ENCODE measurements around the gene RIC8A.

DNA sequence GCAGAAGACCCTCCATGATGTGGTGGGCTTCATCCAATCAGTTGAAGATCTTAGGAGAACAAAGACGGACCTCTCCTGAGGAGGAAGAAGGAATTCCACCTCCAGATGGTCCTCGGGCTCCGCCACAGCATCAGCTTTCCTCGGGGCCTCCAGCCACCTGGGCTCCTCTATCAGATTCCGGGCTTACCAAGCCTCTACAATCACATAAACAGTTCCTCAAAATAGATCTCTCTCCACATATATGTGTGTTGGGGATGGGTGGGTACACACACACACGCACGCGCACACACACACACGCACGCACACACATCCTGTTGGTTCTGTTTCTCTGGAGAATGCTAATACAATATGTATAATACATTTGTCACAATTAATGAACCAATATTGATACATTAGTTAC lies 51.9 kb downstream of the RIC8A start:
- TF ChIP-seq, protein P1, sequence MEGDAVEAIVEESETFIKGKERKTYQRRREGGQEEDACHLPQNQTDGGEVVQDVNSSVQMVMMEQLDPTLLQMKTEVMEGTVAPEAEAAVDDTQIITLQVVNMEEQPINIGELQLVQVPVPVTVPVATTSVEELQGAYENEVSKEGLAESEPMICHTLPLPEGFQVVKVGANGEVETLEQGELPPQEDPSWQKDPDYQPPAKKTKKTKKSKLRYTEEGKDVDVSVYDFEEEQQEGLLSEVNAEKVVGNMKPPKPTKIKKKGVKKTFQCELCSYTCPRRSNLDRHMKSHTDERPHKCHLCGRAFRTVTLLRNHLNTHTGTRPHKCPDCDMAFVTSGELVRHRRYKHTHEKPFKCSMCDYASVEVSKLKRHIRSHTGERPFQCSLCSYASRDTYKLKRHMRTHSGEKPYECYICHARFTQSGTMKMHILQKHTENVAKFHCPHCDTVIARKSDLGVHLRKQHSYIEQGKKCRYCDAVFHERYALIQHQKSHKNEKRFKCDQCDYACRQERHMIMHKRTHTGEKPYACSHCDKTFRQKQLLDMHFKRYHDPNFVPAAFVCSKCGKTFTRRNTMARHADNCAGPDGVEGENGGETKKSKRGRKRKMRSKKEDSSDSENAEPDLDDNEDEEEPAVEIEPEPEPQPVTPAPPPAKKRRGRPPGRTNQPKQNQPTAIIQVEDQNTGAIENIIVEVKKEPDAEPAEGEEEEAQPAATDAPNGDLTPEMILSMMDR (IDR thresholded peaks at IDR 0.05) = no peak
- TF ChIP-seq POLR2A (IDR thresholded peaks at IDR 0.05; ENCODE audit: low read length) (no peak), JUNB (IDR thresholded peaks at IDR 0.05) (no peak), RCOR1 (IDR thresholded peaks at IDR 0.05; ENCODE audit: low read depth, low read length) (no peak), EP300 (IDR thresholded peaks at IDR 0.05) (no peak), MAZ (IDR thresholded peaks at IDR 0.05; ENCODE audit: borderline replicate concordance, low read depth, low read length) (no peak), CHD2 (IDR thresholded peaks at IDR 0.05; ENCODE audit: low read length, partially characterized antibody) (no peak), CEBPB (IDR thresholded peaks at IDR 0.05) (no peak), RARB (CRISPR knock-in tag; IDR thresholded peaks at IDR 0.05) (no peak), RNF2 (IDR thresholded peaks at IDR 0.05; ENCODE audit: borderline replicate concordance, low read depth) (no peak), POLR2AphosphoS2 (conservative IDR thresholded peaks at IDR 0.05; ENCODE audit: low read length) (no peak)
- TF ChIP-seq, protein P2, sequence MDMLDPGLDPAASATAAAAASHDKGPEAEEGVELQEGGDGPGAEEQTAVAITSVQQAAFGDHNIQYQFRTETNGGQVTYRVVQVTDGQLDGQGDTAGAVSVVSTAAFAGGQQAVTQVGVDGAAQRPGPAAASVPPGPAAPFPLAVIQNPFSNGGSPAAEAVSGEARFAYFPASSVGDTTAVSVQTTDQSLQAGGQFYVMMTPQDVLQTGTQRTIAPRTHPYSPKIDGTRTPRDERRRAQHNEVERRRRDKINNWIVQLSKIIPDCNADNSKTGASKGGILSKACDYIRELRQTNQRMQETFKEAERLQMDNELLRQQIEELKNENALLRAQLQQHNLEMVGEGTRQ (IDR thresholded peaks at IDR 0.05) = no peak

Measured in A549 (cell line).